ENCODE measurements around the gene ACTR10.
A peak's percentile ranks its signal among the peaks of the same experiment; 100 is the strongest.

Gene ACTR10

GRCh38 chr14:58199726-58200479 lies at the start of gene ACTR10:
Gene ACTR10 (plus strand): TSS chr14:58200149. CDS start chr14:58200218, 69 bp downstream.
- peak; percentile 79 to 81 for DNase-seq

- no peak for DNase-seq
These were observed 49.6 kb upstream of the ACTR10 start for GRCh38 chr14:58150243-58150805.

- no peak for DNase-seq
These were observed 48.6 kb upstream of the ACTR10 start for GRCh38 chr14:58151133-58152013.

- DNase-seq = peak; percentile 56 to 64
These were observed 47.7 kb upstream of the ACTR10 start, which contains the start of gene ARMH4 for GRCh38 chr14:58152014-58152857. Gene ARMH4 (minus strand): TSS chr14:58152213. CDS start chr14:58139358, 12,855 bp downstream.

GRCh38 chr14:58160561-58160960 lies 39.4 kb upstream of the ACTR10 start:
- no peak for DNase-seq

GRCh38 chr14:58166005-58166983 lies 33.7 kb upstream of the ACTR10 start:
- DNase-seq = peak; percentile 73 to 75

- no peak for DNase-seq
These were observed 32.9 kb upstream of the ACTR10 start for GRCh38 chr14:58167057-58167456.

GRCh38 chr14:58167891-58168290 lies 32.1 kb upstream of the ACTR10 start:
- DNase-seq = no peak

GRCh38 chr14:58171090-58171489 lies 28.9 kb upstream of the ACTR10 start:
- peak; percentile 17 to 19 for DNase-seq

GRCh38 chr14:58177125-58177524 lies 22.8 kb upstream of the ACTR10 start:
- no peak for DNase-seq

GRCh38 chr14:58189176-58189575 lies 10.8 kb upstream of the ACTR10 start:
- DNase-seq = no peak

- no peak for DNase-seq
These were observed 8.0 kb upstream of the ACTR10 start for GRCh38 chr14:58191763-58192601.

- DNase-seq = no peak
These were observed 6.4 kb upstream of the ACTR10 start for GRCh38 chr14:58193542-58193941.

- DNase-seq = no peak
These were observed 3.8 kb upstream of the ACTR10 start for GRCh38 chr14:58196198-58196597.

GRCh38 chr14:58198086-58198485 lies 1.9 kb upstream of the ACTR10 start:
- no peak for DNase-seq

- no peak for DNase-seq
These were observed 512 bp downstream of the ACTR10 start for GRCh38 chr14:58200480-58200841.

GRCh38 chr14:58200846-58201245 lies 897 bp downstream of the ACTR10 start:
- DNase-seq = no peak

- DNase-seq = no peak
These were observed 13.2 kb downstream of the ACTR10 start for GRCh38 chr14:58213176-58213575.

- no peak for DNase-seq
These were observed 15.4 kb downstream of the ACTR10 start for GRCh38 chr14:58215191-58215914.

GRCh38 chr14:58216544-58216943 lies 16.6 kb downstream of the ACTR10 start:
- no peak for DNase-seq
